BJ (cell line): ENCODE measurements around the gene CFAP410. TPM values are rescaled to one million over a fixed set of nuclear protein-coding genes. Genes with fewer than 3 reads are reported as not detected.

Experiments
- CTCF ChIA-PET: fragments of 350-600 bp; formaldehyde crosslinking; extraction: SDS; loops from one replicate; lab custom pipeline; 2021; ENCODE audit warnings: antibody characterized with exemption, inconsistent platforms; lab: Yijun Ruan, JAX
- POLR2A ChIA-PET: fragments of 300-600 bp; sonication (Branson Sonifier 250); formaldehyde crosslinking; extraction: SDS; loops from one replicate; lab custom pipeline; 2021; ENCODE audit warnings: antibody characterized with exemption; lab: Charles Lee
- DNase-seq: peaks from one replicate; pipeline ENCODE4 v3.0.0-alpha.2; 2011; ENCODE audit warnings: low read depth
- H3K27me3 ChIP-seq: 2 replicates; pipeline ENCODE4 v1.6.0; 2011; ENCODE audit warnings: low read length; ENCODE audit not compliant: control insufficient read depth, insufficient read depth
- H3K36me3 ChIP-seq: 2 replicates; pipeline ENCODE4 v1.5.1; 2011; ENCODE audit warnings: low read length; ENCODE audit not compliant: control insufficient read depth, insufficient read depth
- H3K4me3 ChIP-seq: 2 replicates; pipeline ENCODE4 v1.5.1; 2011; ENCODE audit warnings: low read depth, mild to moderate bottlenecking, control low read depth, low read length
- CTCF ChIP-seq: IDR thresholded peaks from 2 replicates; pipeline ENCODE4 v1.5.1; 2011; ENCODE audit warnings: low read depth, mild to moderate bottlenecking, control low read depth, inconsistent platforms, low read length, moderate library complexity; ENCODE audit not compliant: insufficient read depth
- polyA plus RNA-seq: library from polyadenylated mRNA; depleted of rRNA; stranded (reverse); fragments of >200 nt; gene quantifications from 2 replicates; pipeline ENCODE4 v1.2.3, GENCODE V29; 2011

The CFAP410 gene
- polyA plus RNA-seq, 1 experiment, result 13.5 TPM

GRCh38 chr21:44316277-44316900 lies 22.8 kb downstream of the CFAP410 start:
- H3K4me3 ChIP-seq, result no peak overlapping the region
- ChIA-PET CTCF (interaction anchor here (1.0 to 1.9 kb wide), 2 partner anchors 8 to 12 kb away, joined by 3 to 8 read pairs; no protein-coding TSS in a partner anchor), POLR2A (no interaction called here)
- no peak for TF ChIP-seq CTCF
- no peaks in the 10 kb centered on the region for H3K27me3 ChIP-seq
- peaks cover 63% of the 10 kb centered on the region for H3K36me3 ChIP-seq
- no peak for DNase-seq

GRCh38 chr21:44315691-44316203 lies 23.4 kb downstream of the CFAP410 start:
- CTCF ChIA-PET, result interaction anchor here (1.0 to 1.9 kb wide), 2 partner anchors 9 to 11 kb away, joined by 3 to 8 read pairs; no protein-coding TSS in a partner anchor

GRCh38 chr21:44314561-44314960 lies 24.6 kb downstream of the CFAP410 start:
- DNase-seq, result no peak
- peaks cover 67% of the 10 kb centered on the region for H3K36me3 ChIP-seq
- CTCF ChIA-PET, result interaction anchor here (1.1 kb wide), 1 partner anchor 10 kb away, joined by 3 read pairs; no protein-coding TSS in a partner anchor
- H3K27me3 ChIP-seq, result no peaks in the 10 kb centered on the region
- no peak for TF ChIP-seq CTCF
- POLR2A ChIA-PET, result no interaction called here
- no peak overlapping the region for H3K4me3 ChIP-seq

More at GRCh38 chr21:44315691-44316203, 23.4 kb downstream of the CFAP410 start:
- no peak for TF ChIP-seq CTCF
- POLR2A ChIA-PET, result no interaction called here
- no peak for DNase-seq
- H3K4me3 ChIP-seq, result no peak overlapping the region
- no peaks in the 10 kb centered on the region for H3K27me3 ChIP-seq
- H3K36me3 ChIP-seq, result peaks cover 66% of the 10 kb centered on the region

- H3K27me3 ChIP-seq, result no peaks in the 10 kb centered on the region
- POLR2A ChIA-PET, result no interaction called here
- no peak for DNase-seq
- H3K4me3 ChIP-seq, result no peak overlapping the region
- CTCF ChIA-PET, result interaction anchor here (1.1 kb wide), 1 partner anchor 10 kb away, joined by 3 read pairs; no protein-coding TSS in a partner anchor
- H3K36me3 ChIP-seq, result peaks cover 65% of the 10 kb centered on the region
- no peak for TF ChIP-seq CTCF
These were observed 25.1 kb downstream of the CFAP410 start for GRCh38 chr21:44314128-44314527.

GRCh38 chr21:44313451-44313850 lies 25.7 kb downstream of the CFAP410 start:
- POLR2A ChIA-PET, result no interaction called here

More at GRCh38 chr21:44313451-44313850, 25.7 kb downstream of the CFAP410 start:
- no peak overlapping the region for H3K4me3 ChIP-seq
- TF ChIP-seq CTCF, result no peak
- DNase-seq, result no peak
- H3K27me3 ChIP-seq, result no peaks in the 10 kb centered on the region
- peaks cover 67% of the 10 kb centered on the region for H3K36me3 ChIP-seq
- CTCF ChIA-PET, result interaction anchor here (1.1 kb wide), 1 partner anchor 9 kb away, joined by 3 read pairs; no protein-coding TSS in a partner anchor
